Measurements from ENCODE around the gene CMTR1. TPM values are rescaled to one million over a fixed set of nuclear protein-coding genes. Genes with fewer than 3 reads are reported as not detected.

Gene CMTR1
- total RNA-seq, 1 experiment from 2014 or later, result 34.8 TPM

- Mint-ChIP-seq H3K4me3 (peak overlapping the region in 1 of 2 experiments; percentile 36; a peak in 1 of 5 replicates), H3K9me3 (no peaks in the 10 kb centered on the region; a peak in 1 of 5 replicates), H3K36me3 (ENCODE audit: insufficient read depth in 1 of 3, low read depth in 3 of 3) (no peaks in the 10 kb centered on the region; a peak in 1 of 7 replicates), H3K27ac (no peak overlapping the region), H3K4me1 (peaks cover 32 to 38% of the 10 kb centered on the region in 2 experiments), H3K27me3 (ENCODE audit: low read depth) (peaks cover 8% of the 10 kb centered on the region)
- H3K79me1 ChIP-seq (ENCODE audit: insufficient read depth, low read depth, low read length, poor library complexity, severe bottlenecking), result no peaks in the 10 kb centered on the region
- H3K56ac ChIP-seq (ENCODE audit: insufficient read length, low read depth, low read length), result no peak overlapping the region
- H2AK5ac ChIP-seq (ENCODE audit: insufficient read length, low read length), result no peak overlapping the region
- H3K14ac ChIP-seq (ENCODE audit: insufficient read depth, low read length), result no peak overlapping the region
- H3K79me2 ChIP-seq (ENCODE audit: insufficient read depth, low read length), result no peaks in the 10 kb centered on the region
- H4K91ac ChIP-seq (ENCODE audit: insufficient read length, low read depth, low read length), result no peak overlapping the region
- WGBS (ENCODE audit: extremely low coverage, insufficient read length, low lambda C conversion rate), result no CpG with 5 or more reads among the region's 13 CpGs
- no peak for TF ChIP-seq CTCF (conservative IDR thresholded peaks at IDR 0.05)
- H3K18ac ChIP-seq (ENCODE audit: insufficient read length, low read depth, low read length), result no peak overlapping the region
- H2AFZ ChIP-seq (ENCODE audit: low read length), result no peak overlapping the region
- DNase-seq, result no peak
- H4K8ac ChIP-seq (replicated peaks; ENCODE audit: insufficient read length, low read depth, low read length), result no peak overlapping the region
- no peak overlapping the region for H4K5ac ChIP-seq (ENCODE audit: insufficient read length, low read depth, low read length)
- no peak overlapping the region for H2BK15ac ChIP-seq (ENCODE audit: low read depth, low read length)
- no peak overlapping the region for H2BK20ac ChIP-seq (ENCODE audit: low read depth, low read length, poor library complexity, severe bottlenecking)
- no peak overlapping the region for H3K4me2 ChIP-seq (ENCODE audit: insufficient read depth, insufficient read length, low read length)
- H3K27me3 ChIP-seq (ENCODE audit: insufficient read depth, low read length), result no peaks in the 10 kb centered on the region
- H3K9me3 ChIP-seq (ENCODE audit: control insufficient read depth, low read depth, low read length), result no peaks in the 10 kb centered on the region
- H4K20me1 ChIP-seq (ENCODE audit: control insufficient read depth, insufficient read depth, insufficient read length), result peaks cover 2% of the 10 kb centered on the region
- H3T11ph ChIP-seq (ENCODE audit: low read length), result no peak overlapping the region
- H3K4ac ChIP-seq (ENCODE audit: low read depth, low read length), result no peak overlapping the region
- no peak overlapping the region for H2BK120ac ChIP-seq (ENCODE audit: low read depth, low read length, poor library complexity, severe bottlenecking)
- H2BK5ac ChIP-seq (ENCODE audit: insufficient read length, low read length), result no peak overlapping the region
- no peak overlapping the region for H3K23ac ChIP-seq (ENCODE audit: insufficient read length, low read depth, low read length)
- no peaks in the 10 kb centered on the region for H3K23me2 ChIP-seq (ENCODE audit: insufficient read length, low read depth, low read length, poor library complexity, severe bottlenecking)
- H3K27ac ChIP-seq (ENCODE audit: insufficient read length, low read depth, low read length), result no peak overlapping the region
- H3K9ac ChIP-seq (ENCODE audit: extremely low read depth, insufficient read length, low read length), result no peak overlapping the region
- peaks cover 4% of the 10 kb centered on the region; the same call in 1 of the 2 replicates for H3K4me1 ChIP-seq (ENCODE audit: insufficient read depth, low read length)
- H2BK12ac ChIP-seq (ENCODE audit: insufficient read length, low read depth, low read length), result no peak overlapping the region
Measured at GRCh38 chr6:37496951-37497885, 64.2 kb downstream of the CMTR1 start.

All from H9 (cell line).